GM13977 (cell line): ENCODE measurements around the gene HYDIN.

Experiments used
- DNase-seq: peaks from one replicate; pipeline ENCODE4 v3.0.0; 2012; ENCODE audit warnings: low spot score
- CTCF ChIP-seq: IDR thresholded peaks from 2 replicates; pipeline ENCODE4 v1.5.1; 2012; ENCODE audit warnings: mild to moderate bottlenecking, control low read depth; ENCODE audit not compliant: insufficient read depth; ENCODE audit errors: extremely low read depth, missing control alignments
- in situ Hi-C: fragments of 300-500 bp; cut with MboI; formaldehyde crosslinking; loops from one replicate; pipeline ENCODE4 v1.12.0; 2022; ENCODE audit warnings: low sequenced_read_pairs, low pct_unique_long_range_greater_than_20kb, mixed read lengths, inconsistent platforms; ENCODE audit not compliant: unreplicated experiment

Gene HYDIN

GRCh38 chr16:70782237-70782636 is 448.3 kb downstream of the HYDIN start:
- no peak for DNase-seq
- in situ Hi-C loops, result no loop called here
- no peak for TF ChIP-seq CTCF

- no peak for DNase-seq
- in situ Hi-C loops, result no loop called here
Observed at GRCh38 chr16:70781800-70782199, 448.7 kb downstream of the HYDIN start.

GRCh38 chr16:70780546-70780945 is 450.0 kb downstream of the HYDIN start:
- TF ChIP-seq CTCF, result no peak
- no peak for DNase-seq
- in situ Hi-C loops, result no loop called here

More at GRCh38 chr16:70781800-70782199, 448.7 kb downstream of the HYDIN start:
- TF ChIP-seq CTCF, result no peak

- TF ChIP-seq CTCF, result no peak
- in situ Hi-C loops, result no loop called here
- DNase-seq, result no peak
Observed at GRCh38 chr16:70779361-70779760, 451.2 kb downstream of the HYDIN start.

- in situ Hi-C loops, result no loop called here
- DNase-seq, result no peak
- TF ChIP-seq CTCF, result no peak
Observed at GRCh38 chr16:70778901-70779309, 451.6 kb downstream of the HYDIN start.

- TF ChIP-seq CTCF, result no peak
- no peak for DNase-seq
- in situ Hi-C loops, result no loop called here
Observed at GRCh38 chr16:70777973-70778406, 452.5 kb downstream of the HYDIN start.

- in situ Hi-C loops, result no loop called here
- DNase-seq, result no peak
- no peak for TF ChIP-seq CTCF
Observed at GRCh38 chr16:70777496-70777895, 453.0 kb downstream of the HYDIN start.
